HG02623 (cell line): ENCODE results near the gene TMEM131.

ENCODE experiments used
- ATAC-seq: cut with Tn5 transposase; IDR thresholded peaks from one replicate; pipeline ENCODE4 v1.9.1; 2021; ENCODE audit warnings: moderate library complexity; ENCODE audit not compliant: unreplicated experiment

The TMEM131 gene

DNA sequence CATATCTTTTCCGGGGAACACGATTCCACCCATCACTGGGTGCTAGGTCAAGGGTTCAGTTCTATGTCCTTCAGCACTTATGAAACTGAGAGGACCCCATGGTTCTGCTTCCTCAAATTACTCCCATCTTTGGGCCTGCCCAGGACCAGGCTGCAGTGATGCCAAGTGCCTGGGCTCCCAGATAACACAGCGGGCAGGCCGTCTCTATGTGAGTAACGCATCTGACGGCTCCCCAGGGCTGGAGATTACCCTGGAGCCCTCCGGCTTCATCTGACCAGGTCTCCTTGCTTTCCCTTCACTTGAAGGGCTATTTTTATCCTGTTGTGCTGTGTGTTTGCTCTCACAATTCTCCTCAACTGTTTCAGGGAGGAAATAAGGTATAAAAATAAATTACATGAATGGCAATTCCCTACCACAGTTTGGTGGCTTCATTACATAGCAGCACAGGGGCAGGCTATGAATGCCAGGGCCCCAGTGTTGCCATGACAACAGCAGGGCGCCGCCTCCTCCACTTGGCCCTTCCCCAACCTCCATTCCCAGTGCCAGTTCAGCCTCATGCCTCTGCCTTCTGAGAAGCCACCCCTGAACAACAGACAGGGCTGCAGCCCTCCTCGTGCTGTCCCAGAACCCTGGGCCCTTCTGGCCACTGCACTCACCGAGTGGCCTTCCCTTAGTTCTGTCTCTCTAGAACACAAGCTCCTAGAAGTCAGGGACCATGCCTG, 25.4 kb upstream of the TMEM131 start:
- ATAC-seq, result no peak

DNA sequence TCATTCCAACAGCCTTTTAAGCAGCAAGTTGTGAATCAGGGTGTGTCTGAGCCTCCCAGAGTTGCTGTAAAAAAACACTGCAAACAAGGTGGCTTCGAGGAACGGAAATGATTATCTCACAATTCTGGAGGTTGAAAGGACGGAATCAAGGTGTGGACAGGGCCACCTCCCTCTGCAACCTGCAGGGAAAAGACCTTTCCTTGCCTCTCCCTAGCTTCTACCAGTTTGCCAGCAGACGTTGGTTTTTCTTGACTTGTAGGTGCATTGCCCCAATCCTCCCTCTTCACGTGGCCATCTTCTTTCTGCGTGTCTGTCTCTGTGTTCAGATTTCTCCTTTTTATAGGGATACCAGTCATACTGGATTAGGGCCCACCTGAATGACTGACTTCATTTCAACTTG, 24.8 kb upstream of the TMEM131 start:
- no peak for ATAC-seq

DNA sequence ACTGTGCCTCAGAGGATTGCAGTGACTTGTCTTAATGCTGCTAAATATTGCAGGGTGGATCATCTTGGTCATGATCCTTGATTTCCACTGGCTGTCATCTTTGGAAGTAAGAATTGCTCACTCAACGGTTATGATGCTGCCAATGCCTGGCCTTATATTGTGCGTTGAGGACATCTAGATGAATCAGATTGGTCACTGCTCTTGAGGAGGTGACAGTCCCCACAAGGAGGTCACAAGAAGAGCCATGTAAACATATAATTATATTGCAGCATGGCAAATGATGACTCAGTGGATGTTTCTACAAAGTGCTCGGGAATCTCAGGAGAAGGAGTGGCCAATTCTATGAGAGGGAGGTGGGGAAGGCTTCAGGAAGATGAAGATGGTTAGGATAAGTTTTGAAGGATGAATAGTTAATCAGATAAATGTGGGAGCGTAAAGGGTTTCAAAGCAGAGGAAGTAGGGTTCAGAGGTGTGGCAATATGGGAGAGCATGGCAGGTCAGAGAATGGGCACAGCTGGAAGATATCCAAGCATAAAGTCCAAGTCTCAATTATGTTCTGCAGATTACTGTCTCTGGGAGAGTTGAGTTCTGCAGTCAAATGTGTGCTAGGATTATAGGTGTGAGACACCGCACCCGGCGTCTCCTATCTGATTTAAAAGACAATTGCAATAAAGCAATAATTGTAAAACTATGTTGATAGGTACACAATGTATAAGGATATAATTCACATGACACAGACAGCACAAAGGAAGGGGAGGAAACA, 21.3 kb upstream of the TMEM131 start:
- no peak for ATAC-seq

DNA sequence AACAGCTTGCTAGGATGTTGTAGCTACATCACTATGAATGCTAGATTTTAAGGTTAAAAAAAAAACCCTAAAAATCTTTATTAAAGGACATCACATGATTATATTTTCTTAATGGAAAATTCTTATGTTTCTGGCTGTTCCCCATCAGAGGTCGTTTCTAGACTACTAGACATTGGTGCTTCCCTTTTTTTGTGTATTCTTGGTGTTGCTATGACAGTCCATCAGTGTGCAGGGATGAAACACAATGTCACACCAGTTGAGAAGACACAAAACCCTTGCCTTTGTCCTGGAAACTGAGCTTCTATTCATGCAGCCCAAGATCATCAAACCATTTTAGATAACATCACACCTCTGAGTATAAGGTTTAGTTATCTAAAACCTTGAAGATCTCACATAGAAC, 19.9 kb upstream of the TMEM131 start:
- ATAC-seq, result no peak

DNA sequence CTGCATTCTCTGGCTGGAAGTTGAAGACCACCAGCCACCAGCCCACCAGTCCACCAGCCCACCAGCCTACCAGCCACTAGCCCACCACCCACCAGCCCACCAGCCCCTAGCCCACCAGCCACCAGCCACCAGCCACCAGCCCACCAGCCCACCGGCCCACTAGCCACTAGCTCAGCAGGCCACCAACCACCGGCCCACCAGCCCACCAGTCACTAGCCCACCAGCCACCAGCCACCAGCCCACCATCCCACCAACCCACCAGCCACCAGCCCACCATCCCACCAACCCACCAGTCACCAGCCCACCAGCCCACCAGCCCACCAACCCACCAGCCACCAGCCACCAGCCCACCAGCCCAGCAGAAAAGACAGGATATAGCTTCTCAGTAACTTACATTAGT, 18.6 kb upstream of the TMEM131 start:
- ATAC-seq, result no peak

DNA sequence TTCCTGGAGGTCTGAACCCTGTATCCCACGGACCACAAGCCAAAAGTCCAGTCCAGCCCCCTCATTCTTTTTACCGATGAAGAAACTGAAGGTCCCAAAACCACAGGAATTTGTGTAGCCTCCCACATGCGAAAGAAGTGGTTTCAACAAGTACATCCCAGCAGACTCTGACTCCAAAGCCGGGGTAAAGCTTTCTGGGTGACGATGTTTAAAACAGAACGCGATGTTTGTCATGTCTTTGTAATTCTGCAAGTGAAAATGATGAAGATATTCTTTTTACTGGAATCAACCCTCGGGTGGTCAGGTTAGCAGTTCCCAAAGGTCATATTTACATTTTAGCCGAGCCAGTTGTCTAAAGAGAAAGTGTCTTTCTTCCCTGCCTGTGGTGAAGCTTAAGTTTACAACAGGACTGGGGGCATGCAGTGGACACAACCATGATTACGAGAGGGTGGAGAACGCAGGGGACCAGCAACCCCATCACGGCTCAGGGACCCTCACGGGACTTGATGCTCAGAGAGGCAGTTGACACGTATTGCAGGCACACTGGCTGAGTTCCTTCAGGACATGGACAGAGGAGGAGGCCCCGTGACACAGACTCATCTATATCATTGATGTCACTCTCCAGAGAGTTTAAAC, 17.8 kb upstream of the TMEM131 start:
- ATAC-seq, result no peak

DNA sequence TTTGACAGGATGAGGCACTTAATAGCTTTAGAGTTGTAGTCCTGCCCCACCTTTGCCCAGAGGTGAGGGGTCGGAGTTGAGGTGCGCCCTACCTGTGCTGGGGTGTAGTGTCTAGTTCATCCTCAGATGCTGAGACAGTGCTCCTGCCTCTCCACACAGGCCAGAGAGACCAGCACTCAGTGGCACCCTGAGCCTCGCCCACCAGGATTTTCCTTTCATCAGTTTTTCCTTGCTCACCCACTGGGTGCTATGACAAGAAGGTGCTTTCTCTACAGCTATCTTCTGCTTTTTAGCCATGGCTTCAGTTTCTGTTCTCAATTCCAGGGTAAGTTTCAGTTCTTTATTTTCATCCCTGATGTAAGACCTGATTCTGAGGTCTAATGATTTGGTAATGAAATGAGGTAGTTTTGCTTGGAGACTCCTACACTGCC, 16.8 kb upstream of the TMEM131 start:
- ATAC-seq, result peak; percentile 62

DNA sequence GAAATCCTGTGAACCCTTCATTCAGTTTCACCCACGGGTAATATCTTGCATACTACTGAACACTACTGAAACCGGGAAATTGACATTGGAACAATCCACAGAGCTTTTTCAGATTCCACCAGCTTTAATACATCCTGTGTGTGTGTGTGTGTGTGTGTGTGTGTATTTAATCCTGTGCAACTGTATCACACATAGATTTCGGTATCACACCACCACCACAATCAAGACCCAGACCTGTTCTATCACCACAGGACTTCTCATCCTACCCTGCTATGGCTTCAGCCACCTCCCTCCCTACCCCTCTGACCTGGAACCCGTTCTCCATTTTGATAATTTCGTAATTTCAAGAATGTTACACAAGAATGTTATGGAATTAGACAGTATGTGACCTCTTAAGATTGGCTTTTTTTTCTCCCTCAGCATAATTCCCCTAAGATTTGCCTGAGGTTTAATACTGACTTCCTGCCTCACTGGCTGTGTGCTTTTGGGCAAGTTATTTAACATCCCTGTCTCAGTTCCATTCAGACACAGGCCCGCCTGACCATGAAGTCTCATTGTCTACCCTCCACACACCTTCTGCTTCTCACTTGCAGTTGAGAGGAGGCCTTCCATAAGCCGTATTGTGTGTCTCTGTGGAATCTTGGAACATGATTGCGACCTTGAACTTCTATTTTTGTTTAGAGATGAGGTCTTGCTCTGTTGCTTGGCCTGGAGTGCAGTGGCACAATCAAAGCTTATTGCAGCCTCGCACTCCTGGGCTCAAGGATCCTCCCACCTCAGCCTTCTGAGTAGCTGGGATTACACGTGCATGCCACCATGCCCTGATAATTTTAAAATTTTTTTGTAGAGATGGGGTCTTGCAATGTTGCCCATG, 14.4 kb upstream of the TMEM131 start:
- no peak for ATAC-seq

DNA sequence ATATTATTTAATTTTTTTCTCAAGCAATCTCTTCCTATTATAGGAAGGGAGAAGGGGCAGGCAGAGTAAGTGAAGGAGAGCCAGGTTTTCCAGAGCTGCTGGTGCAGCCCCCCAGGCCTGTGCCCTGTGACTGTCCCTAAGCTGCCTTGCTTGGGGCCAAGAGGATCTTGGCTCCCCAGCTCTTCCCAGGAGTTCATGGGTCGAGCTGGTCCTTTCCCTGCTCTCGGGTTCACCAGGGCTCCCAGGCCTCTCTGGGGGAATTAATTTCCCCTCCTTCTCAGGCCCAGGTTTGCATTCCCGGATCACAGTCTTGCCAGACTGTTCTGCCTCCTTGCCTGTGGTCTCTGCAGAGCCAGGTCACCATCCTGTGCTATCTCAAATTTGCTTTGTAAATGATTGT, 12.7 kb upstream of the TMEM131 start:
- ATAC-seq, result no peak

DNA sequence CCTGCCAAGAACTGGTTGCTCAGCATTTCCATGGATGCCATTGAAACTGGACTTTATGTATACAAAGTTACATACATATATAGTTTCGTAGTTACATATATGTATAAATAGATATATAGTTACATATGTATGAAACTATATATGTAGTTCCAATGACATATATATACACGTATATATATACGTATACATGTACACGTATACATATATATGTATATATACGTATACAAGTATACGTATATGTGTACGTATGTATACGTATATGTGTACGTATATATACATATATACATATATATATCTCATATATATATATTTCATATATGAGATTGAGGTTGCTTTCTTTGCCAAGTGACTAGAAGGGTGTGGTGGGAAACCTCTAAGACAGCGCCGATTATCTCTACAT, 10.6 kb upstream of the TMEM131 start:
- ATAC-seq, result no peak

DNA sequence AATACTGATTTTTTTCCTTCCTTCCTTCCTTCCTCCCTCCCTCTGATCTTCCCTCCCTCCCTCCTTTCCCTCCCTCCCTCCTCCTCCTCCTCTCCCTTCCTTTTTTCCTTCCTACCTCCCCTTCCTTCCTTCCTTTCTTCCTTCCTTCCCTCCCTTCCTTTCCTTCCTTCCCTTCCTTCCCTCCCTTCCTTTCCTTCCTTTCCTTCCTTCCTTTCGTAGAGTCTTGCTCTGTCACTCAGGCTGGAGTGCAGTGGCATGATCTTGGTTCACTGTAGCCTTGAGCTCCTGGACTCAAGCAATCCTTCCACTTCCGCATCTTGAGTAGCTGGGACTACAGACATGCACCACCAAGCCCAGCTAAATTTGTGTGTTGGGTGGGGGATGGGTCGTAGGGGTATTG, 8.9 kb upstream of the TMEM131 start:
- no peak for ATAC-seq

DNA sequence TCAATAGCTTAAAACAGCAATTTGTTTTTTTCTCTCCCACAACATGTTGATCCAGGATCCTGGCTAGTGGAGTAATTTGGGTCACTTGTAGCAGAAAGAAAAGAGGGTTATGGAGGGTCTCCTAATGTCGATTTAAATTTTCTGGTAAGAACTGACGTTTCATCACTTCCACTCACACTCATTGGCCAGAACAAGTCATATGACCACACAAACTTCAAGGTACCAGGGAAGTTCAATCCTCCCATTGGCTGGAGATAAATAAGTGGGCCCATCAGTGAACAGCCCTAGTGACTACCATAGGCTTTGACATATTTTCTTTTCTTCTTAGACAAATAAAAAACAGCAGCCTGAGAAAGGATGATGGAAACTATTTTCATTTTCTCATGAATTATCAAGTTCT, 8.3 kb upstream of the TMEM131 start:
- ATAC-seq, result no peak

DNA sequence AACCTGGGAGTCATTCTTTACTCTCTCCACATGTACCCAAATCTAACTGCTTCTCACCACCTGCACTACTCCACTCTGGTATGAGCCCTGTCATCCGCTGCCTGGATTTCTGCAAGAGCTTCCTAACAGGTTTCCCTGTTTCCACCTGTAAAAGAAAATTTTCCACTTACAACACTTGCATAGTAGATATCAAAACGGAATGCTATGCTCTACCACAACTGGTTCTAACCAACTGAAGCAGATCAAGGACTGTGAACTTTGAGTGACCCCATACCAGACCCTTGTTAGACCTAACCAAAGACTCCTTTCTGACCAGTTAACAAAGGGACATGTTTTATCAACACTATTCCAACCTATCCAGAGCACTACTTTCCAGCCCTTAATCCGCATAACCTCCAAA, 3.8 kb upstream of the TMEM131 start:
- no peak for ATAC-seq

DNA sequence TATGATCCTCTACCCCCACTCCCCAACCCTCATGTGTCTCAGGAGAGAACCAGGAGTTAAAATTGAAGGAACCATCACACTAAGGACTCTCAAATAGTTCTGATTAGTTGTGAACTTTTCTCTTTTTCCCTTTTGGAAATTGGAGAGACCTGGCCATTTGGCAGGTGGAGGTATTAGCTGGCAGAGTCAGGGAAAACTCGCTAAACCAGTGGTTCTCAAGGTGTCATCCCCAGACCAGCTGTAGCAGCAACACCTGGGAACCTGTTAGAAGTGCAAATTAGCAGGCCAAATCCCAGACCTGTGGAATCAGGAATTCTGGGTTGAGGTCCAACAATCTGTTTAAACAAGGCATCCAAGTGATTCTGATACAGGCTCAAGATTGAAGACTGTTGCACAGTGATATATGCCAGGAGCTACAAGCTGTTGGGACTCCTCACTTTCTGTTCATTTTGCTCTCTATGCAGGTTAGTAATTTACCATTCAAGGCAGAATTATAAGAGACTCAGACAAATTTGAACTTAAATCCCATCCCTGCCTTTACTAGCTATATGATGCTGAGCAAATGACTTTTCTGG, 2.8 kb upstream of the TMEM131 start:
- no peak for ATAC-seq

DNA sequence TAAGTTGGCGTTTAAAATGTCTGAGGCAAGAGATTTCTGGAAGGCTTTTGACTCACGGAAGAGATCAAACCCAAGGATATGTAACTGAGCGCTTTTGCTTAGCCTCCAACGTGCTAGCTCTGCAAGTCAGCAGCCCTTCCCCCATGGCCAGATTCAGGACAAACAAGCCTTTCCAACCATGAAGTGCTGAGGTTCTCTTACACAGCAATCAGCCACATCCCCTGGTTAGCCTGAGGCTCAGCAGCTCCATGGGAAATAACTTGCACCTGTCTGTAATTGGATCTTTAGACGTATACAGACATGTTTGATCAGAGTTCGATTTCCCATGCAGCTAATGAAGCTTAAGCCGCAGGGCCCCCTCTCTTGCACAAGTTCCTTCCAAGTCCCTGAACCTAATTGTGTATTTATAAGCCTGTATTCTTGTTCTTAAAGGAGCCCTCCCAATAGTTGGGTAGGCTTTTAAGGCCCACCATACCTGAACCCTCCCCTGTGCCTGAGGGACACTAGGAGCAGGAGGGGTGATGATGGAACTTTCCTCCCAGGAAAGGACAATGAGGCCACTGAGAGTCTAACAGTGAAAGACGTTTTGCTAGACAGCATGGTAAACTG, 2.1 kb upstream of the TMEM131 start:
- no peak for ATAC-seq

DNA sequence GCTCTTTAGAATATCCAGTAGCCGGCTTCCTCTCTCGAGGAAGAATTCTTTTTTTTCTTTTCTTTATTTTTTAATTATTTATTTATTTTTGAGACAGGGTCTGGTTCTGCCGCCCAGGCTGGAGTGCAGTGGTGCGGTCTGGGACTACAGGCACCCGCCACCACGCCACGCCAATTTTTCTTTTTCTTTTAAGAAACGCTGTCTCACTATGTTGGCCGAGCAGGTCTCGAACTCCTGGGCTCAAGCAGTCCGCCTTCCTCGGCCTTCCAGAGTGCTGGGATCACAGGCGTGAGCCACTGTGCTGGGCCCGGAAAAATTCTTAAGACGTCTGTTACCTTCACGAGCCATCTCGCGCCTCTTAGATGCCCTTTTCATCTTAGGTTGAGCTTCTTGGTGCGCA, 931 bp upstream of the TMEM131 start:
- ATAC-seq, result no peak

DNA sequence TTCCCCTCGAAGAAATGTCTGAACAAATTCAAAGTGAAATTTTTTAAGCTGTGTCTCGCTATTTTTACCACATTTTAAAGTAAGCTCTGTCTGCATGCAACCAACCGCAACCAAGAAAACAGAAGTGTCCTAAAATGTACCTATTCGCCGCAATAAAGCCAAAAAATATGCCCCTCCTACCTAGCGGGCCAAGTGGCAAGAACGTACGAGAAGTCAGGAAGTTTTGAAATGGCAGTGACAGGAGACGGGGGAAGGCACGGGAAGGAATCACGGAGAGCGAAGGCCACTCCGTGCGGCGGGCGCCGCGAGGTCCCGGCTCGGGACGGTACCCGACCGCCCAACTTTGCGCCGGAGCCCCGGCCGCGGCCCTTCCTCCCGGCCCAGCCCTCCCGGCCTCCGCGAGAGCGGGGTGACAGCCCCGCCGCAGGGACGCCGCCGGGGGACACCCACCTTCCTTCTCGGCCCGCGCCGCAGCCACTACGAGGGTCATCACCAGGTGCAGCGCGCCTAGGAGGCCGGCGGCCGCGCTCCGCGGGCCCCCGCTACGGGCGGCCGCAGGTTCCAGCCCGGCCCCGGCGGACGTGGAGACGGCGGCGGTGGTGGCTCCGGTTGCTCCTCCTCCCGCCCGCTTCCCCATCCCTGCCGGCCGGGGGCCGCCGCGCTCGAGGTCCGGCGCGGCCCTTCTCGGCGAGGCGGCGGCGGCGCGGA, 568 bp downstream of the TMEM131 start:
- ATAC-seq, result peak; percentile 27

DNA sequence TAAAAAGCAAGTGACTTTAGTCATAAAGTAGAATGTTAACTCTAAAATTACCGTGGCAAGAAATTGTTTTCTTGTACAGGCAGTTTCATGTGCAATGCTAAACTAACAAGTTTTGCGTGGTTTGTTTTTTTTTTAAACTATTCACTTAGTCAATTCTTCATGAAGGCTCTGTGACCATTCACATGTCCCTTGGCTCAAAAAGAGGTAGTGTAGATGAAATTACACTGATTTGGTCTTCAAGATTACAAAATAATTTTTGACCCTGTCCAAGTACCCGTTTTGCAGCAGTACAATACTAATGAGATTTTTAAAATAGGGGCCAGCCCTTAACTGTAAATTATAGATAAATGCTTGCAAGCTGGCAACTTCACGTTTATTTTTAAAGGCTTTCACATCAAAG, 1.3 kb downstream of the TMEM131 start:
- no peak for ATAC-seq

DNA sequence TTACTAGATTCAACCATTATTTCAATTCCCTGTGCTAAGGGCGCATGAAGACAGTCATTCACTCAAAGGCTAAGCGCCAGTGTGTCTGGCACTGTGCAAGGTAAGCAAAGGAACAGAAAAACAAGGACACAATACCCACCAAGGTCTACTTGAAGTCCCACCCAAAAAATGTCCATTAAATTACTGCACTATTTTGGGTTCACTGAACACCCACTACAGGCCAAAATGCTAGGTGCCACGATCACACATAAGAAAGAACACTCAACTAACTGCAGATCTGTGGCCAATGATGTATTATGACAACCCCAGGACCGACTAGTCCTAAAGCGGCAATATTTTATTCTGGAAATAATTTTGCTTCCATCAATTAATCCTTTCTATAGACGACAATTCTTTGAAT, 1.8 kb downstream of the TMEM131 start:
- no peak for ATAC-seq
